PC-3 (cell line): ENCODE measurements around the gene EYS. TPM values are rescaled to one million over a fixed set of nuclear protein-coding genes. Genes with fewer than 3 reads are reported as not detected.

Experiments
- ATAC-seq: fragments of 200-7000 bp; cut with Tn5 transposase; 2 replicates; pipeline ENCODE4 v1.9.1; 2020; ENCODE audit warnings: mild to moderate bottlenecking, moderate library complexity
- BruUV-seq: library from RNA; stranded (reverse); fragments of 400-500 nt; replicated peaks from 2 replicates; lab custom pipeline; 2021; lab: Mats Ljungman, UMichigan
- CTCF ChIA-PET: fragments of 300-600 bp; sonication (Branson Sonifier 250); formaldehyde crosslinking; loops from one replicate; lab custom pipeline; 2022; ENCODE audit warnings: antibody characterized with exemption; lab: Charles Lee
- POLR2A ChIA-PET: fragments of 300-600 bp; sonication (Branson Sonifier 250); formaldehyde crosslinking; loops from one replicate; lab custom pipeline; 2022; ENCODE audit warnings: antibody characterized with exemption; ENCODE audit not compliant: unreplicated experiment; lab: Charles Lee
- DNase-seq: peaks from one replicate; pipeline ENCODE4 v3.0.0-alpha.2; 2015
- H2AFZ ChIP-seq: fragments of 300-600 bp; sonication (generic); 2 replicates; pipeline ENCODE4 v1.6.0; 2016; ENCODE audit warnings: antibody characterized with exemption, low read length
- H3F3A ChIP-seq: fragments of 300-600 bp; sonication (generic); one replicate; pipeline ENCODE4 v1.6.0; 2017; ENCODE audit warnings: antibody characterized with exemption, low read length, control low read depth, mild to moderate bottlenecking; ENCODE audit not compliant: unreplicated experiment
- H3K27ac ChIP-seq: fragments of 300-600 bp; sonication (generic); 2 replicates; pipeline ENCODE4 v1.5.1; 2016; ENCODE audit warnings: mild to moderate bottlenecking, low read length
- H3K27me3 ChIP-seq: fragments of 300-600 bp; sonication (generic); 2 replicates; pipeline ENCODE4 v1.6.1; 2016; ENCODE audit warnings: low read length, mixed read lengths
- H3K36me3 ChIP-seq: fragments of 300-600 bp; sonication (generic); 2 replicates; pipeline ENCODE4 v1.6.1; 2016; ENCODE audit warnings: low read depth, mixed run types, low read length, mixed read lengths
- H3K4me1 ChIP-seq: fragments of 300-600 bp; sonication (generic); 2 replicates; pipeline ENCODE4 v1.5.1; 2016; ENCODE audit warnings: low read length; ENCODE audit not compliant: insufficient read depth
- H3K4me2 ChIP-seq: fragments of 300-600 bp; sonication (generic); 2 replicates; pipeline ENCODE4 v1.6.0; 2016; ENCODE audit warnings: low read length
- H3K4me3 ChIP-seq: fragments of 300-600 bp; sonication (generic); 2 replicates; pipeline ENCODE4 v1.5.1; 2016; ENCODE audit warnings: mild to moderate bottlenecking, low read length, mixed read lengths
- H3K79me2 ChIP-seq: fragments of 300-600 bp; sonication (generic); 2 replicates; pipeline ENCODE4 v1.6.1; 2017; ENCODE audit warnings: low read length, mixed read lengths
- H3K9ac ChIP-seq: fragments of 300-600 bp; sonication (generic); 2 replicates; pipeline ENCODE4 v1.6.0; 2016; ENCODE audit warnings: mild to moderate bottlenecking, low read length
- H3K9me2 ChIP-seq: fragments of 300-600 bp; sonication (generic); replicated peaks from 2 replicates; pipeline ENCODE4 v1.6.1; 2016; ENCODE audit warnings: mixed run types, low read length, mixed read lengths
- H3K9me3 ChIP-seq: fragments of 300-600 bp; sonication (generic); 2 replicates; pipeline ENCODE4 v1.6.1; 2016; ENCODE audit warnings: low read length, mixed read lengths
- H4K20me1 ChIP-seq: fragments of 300-600 bp; sonication (generic); 2 replicates; pipeline ENCODE4 v1.6.1; 2016; ENCODE audit warnings: low read length, mixed read lengths
- CTCF ChIP-seq: fragments of 300-600 bp; sonication (generic); conservative IDR thresholded peaks from 2 replicates; pipeline ENCODE4 v1.5.1; 2017; ENCODE audit warnings: antibody characterized with exemption, low read depth, mild to moderate bottlenecking, low read length
- EZH2 ChIP-seq: fragments of 300-600 bp; sonication (generic); IDR thresholded peaks from one replicate; pipeline ENCODE4 v1.6.1; 2017; ENCODE audit warnings: antibody characterized with exemption, mild to moderate bottlenecking, low read length; ENCODE audit not compliant: unreplicated experiment
- EZH2phosphoT487 ChIP-seq: fragments of 300-600 bp; sonication (generic); IDR thresholded peaks from 2 replicates; pipeline ENCODE4 v1.6.1; 2018; ENCODE audit warnings: mild to moderate bottlenecking, antibody characterized with exemption, low read length, borderline replicate concordance
- intact Hi-C: fragments of 100-400 bp; cut with micrococcal nuclease; formaldehyde crosslinking; loops from 2 replicates; pipeline ENCODE4 v1.9.0; 2023
- total RNA-seq: library from RNA; depleted of rRNA; stranded (reverse); fragments of >200 nt; gene quantifications from 2 replicates; pipeline ENCODE4 v1.2.3, GENCODE V29; 2014

EYS gene
- total RNA-seq, 1 experiment from 2014 or later, result 0.07 TPM

DNA sequence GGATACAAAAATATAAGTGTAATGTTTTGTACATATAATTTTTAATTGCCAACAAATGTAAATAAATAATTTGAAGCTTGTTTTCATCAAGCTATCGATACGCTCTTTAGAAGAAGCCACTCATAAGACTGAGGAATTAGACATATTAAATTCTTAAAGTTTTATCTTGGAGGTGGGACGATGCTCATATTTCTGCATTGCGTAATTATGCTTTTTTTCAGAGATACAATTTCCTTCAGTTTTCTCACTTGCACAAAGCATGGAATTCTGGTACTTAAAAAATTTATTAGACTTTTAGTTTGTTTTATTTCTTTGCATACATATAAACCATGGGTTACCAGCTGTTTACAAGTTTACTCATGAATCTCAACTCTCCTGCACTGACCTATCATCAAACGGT, 980.0 kb downstream of the EYS start:
- no TSS peak for BruUV-seq
- ChIA-PET POLR2A (no interaction called here), CTCF (no interaction called here)
- no peak overlapping the region for H2AFZ ChIP-seq
- no peaks in the 10 kb centered on the region for H3F3A ChIP-seq
- H3K27me3 ChIP-seq, result no peaks in the 10 kb centered on the region
- H3K79me2 ChIP-seq, result no peaks in the 10 kb centered on the region
- no peaks in the 10 kb centered on the region for H3K4me1 ChIP-seq
- no peak overlapping the region for H3K9ac ChIP-seq
- H3K9me2 ChIP-seq, result no peaks in the 10 kb centered on the region
- no peak overlapping the region for H3K4me3 ChIP-seq
- ATAC-seq (no peak), DNase-seq (no peak)
- TF ChIP-seq EZH2 (no peak), EZH2phosphoT487 (no peak), CTCF (no peak)
- no peaks in the 10 kb centered on the region for H4K20me1 ChIP-seq
- H3K36me3 ChIP-seq, result no peaks in the 10 kb centered on the region
- no peaks in the 10 kb centered on the region for H3K9me3 ChIP-seq
- H3K4me2 ChIP-seq, result no peak overlapping the region
- intact Hi-C loops, result no loop called here
- no peak overlapping the region for H3K27ac ChIP-seq

DNA sequence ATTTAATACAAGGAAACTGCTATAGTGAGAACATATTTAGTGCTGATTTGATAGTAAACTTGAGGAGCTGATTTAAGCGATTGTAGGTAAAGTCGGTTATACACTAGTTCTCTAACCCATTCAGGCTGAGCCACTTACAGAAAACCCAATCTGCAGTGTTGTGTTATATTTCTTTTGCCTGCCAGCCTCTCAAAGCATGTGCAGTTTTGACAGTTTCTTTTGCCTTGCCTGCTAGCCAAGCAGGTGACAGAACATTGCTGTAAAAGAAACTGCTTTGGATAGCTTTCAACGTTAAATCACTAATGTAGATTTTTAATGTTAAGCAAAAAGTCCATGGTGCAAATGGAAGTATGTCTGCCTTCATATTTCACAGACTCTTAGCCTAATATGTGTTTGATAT, 982.9 kb downstream of the EYS start:
- BruUV-seq, result no TSS peak
- no peaks in the 10 kb centered on the region for H3K79me2 ChIP-seq
- DNase-seq, result no peak
- no peak for TF ChIP-seq EZH2phosphoT487
- no peak for TF ChIP-seq CTCF
- no peak for TF ChIP-seq EZH2
- no peak overlapping the region for H3K4me2 ChIP-seq
- H3K4me3 ChIP-seq, result no peak overlapping the region
- H3K9ac ChIP-seq, result no peak overlapping the region
- ChIA-PET POLR2A (no interaction called here), CTCF (no interaction called here)
- no peaks in the 10 kb centered on the region for H3F3A ChIP-seq
- no peaks in the 10 kb centered on the region for H3K27me3 ChIP-seq
- H3K9me2 ChIP-seq, result no peaks in the 10 kb centered on the region
- ATAC-seq, result no peak
- H3K4me1 ChIP-seq, result no peaks in the 10 kb centered on the region
- H4K20me1 ChIP-seq, result no peaks in the 10 kb centered on the region
- no peaks in the 10 kb centered on the region for H3K9me3 ChIP-seq
- H3K27ac ChIP-seq, result no peak overlapping the region
- H3K36me3 ChIP-seq, result no peaks in the 10 kb centered on the region
- intact Hi-C loops, result no loop called here
- no peak overlapping the region for H2AFZ ChIP-seq

GRCh38 chr6:64723327-64724058, 983.5 kb downstream of the EYS start:
- Histone ChIP-seq H2AFZ (no peak overlapping the region), H3K79me2 (no peaks in the 10 kb centered on the region), H3K4me3 (no peak overlapping the region), H3K27me3 (no peaks in the 10 kb centered on the region), H3K36me3 (no peaks in the 10 kb centered on the region), H3F3A (no peaks in the 10 kb centered on the region), H4K20me1 (no peaks in the 10 kb centered on the region), H3K27ac (no peak overlapping the region), H3K9ac (no peak overlapping the region), H3K4me2 (no peak overlapping the region), H3K9me3 (no peaks in the 10 kb centered on the region), H3K4me1 (no peaks in the 10 kb centered on the region), H3K9me2 (no peaks in the 10 kb centered on the region)
- CTCF ChIA-PET, result no interaction called here
- intact Hi-C loops, result no loop called here
- TF ChIP-seq EZH2phosphoT487 (no peak), EZH2 (no peak), CTCF (no peak)
- DNase-seq, result no peak
- BruUV-seq, result no TSS peak
- POLR2A ChIA-PET, result no interaction called here
- no peak for ATAC-seq
